IPS-11a (cell line): Measurements from ENCODE around the gene SUGT1.
"Not testable (repeated sequence)": the region's sequence is repeated elsewhere in the genome, so short reads cannot be mapped to it uniquely, and the experiment has no call there.

ENCODE experiments used
- H3K4me3 ChIP-seq: one replicate; pipeline ENCODE4 v1.5.1; 2013; ENCODE audit warnings: low read depth, low read length, control low read depth

Gene SUGT1

DNA sequence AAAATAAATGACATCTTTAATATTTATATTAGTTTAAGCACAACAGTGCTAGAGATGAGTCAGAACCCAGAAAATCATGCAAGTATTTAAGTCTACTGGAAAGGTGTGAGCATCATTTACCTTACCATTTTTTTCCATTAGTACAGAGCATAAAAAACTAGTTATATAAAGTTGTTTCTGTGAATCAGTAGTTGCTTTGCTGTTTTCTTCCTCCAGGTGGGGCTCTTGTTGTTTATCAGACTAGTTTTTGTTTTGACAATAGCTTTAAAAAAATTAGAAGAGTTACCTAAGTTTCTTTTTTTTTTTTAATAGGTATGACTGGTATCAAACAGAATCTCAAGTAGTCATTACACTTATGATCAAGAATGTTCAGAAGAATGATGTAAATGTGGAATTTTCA is 12.7 kb downstream of the SUGT1 start:
- no peak overlapping the region for H3K4me3 ChIP-seq

- H3K4me3 ChIP-seq = no peak overlapping the region
These were observed 17.0 kb downstream of the SUGT1 start for GRCh38 chr13:52669677-52670076.

DNA sequence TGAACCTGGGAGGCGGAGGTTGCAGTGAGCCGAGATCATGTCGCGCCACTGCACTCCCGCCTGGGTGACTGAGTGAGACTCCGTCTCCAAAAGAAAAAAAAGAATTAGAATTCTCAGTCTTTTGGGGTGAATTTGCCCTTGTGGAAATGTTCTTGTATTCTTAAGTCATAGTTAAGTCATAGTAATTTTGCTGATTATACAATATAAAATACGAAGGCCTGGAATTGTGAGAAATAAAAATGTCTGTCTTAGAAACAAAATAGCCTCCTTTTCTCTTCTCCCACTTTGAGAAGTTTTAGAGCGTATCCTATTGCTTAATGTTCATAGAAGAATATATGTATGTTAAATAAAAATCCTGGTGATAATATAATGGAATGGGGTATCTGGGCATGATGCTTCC is 18.1 kb downstream of the SUGT1 start:
- no peak overlapping the region for H3K4me3 ChIP-seq

DNA sequence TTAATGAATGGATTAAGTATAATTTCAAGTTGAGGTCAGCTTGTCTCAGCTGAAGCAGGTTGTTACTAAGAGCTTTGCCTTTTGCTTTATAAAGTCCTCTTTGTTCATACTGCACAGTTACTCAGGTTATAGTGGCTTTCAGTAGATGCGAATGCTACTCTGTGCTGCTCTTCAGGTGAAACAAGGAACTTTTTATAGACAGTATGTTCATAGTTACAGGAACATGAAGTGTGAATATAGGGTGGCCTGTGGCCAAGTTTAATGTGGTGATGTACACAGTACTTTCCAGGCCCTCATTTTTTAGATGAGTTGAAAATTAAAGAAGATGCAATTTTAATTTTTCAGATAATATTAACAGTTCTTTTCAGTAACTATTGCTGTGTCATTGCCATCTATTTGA is 20.8 kb downstream of the SUGT1 start:
- no peak overlapping the region for H3K4me3 ChIP-seq

DNA sequence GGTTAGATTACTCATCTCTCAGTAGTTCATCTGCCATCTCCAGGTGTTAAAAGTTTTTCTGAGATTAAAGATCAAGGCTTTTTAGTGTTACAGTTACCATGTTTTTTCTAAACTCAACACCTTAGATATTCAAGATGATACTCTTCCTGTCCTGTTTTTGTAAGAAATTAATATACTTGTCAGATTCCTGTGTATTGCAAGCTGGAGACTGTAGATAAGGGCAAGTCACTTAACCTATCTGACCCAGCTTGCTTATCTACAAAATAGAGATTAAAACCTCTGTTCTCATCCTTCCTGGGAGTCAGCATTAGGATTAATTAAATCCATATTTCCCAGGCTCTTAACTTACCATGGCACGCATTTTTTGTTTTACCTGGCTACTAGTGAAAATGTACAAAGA is 25.2 kb downstream of the SUGT1 start:
- H3K4me3 ChIP-seq = no peak overlapping the region

GRCh38 chr13:52685806-52686205 is 33.2 kb downstream of the SUGT1 start:
- not testable (repeated sequence) for H3K4me3 ChIP-seq

DNA sequence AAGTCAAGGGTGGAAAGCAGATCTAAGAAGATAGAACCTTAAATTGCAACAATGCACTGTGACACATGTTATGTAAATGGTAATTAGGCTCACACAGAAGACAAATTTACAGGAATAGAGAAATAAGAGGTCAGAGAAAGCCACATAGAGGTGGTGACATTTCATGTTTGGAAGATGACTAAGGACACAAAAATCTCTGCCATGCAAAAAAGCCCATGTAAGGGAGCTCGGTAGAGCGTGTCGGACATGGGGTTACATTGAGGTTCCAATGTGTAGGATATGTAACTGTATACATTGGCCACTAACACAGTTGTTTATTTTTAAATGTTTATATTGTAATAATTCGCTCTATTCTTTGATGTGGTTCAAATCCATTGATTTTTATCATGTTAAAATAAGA is 33.7 kb downstream of the SUGT1 start:
- H3K4me3 ChIP-seq = no peak overlapping the region

DNA sequence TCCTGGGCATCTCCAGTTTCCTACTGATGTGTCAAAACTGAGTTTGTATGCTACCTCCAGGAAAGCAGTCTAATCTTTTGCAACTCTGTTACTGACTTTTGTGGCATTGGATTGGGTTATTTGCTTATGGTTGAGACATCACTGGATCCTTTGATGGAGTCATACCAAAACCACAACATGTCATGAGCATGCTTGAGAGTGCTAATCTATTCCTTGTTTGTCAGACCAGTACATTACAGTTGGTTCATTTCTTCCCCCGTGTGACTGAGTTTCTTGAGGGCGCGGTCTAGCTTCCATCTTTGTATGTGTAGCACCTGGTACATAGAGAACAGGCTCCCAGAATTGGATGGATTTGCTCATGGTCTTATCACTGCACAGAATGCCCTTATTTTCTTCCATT is 43.2 kb downstream of the SUGT1 start:
- no peak overlapping the region for H3K4me3 ChIP-seq

- H3K4me3 ChIP-seq = no peak overlapping the region
These were observed 43.9 kb downstream of the SUGT1 start for GRCh38 chr13:52696566-52696965.

GRCh38 chr13:52701728-52702465 is 49.3 kb downstream of the SUGT1 start:
- H3K4me3 ChIP-seq = no peak overlapping the region

- H3K4me3 ChIP-seq = no peak overlapping the region
These were observed 50.8 kb downstream of the SUGT1 start for GRCh38 chr13:52703482-52703881.

DNA sequence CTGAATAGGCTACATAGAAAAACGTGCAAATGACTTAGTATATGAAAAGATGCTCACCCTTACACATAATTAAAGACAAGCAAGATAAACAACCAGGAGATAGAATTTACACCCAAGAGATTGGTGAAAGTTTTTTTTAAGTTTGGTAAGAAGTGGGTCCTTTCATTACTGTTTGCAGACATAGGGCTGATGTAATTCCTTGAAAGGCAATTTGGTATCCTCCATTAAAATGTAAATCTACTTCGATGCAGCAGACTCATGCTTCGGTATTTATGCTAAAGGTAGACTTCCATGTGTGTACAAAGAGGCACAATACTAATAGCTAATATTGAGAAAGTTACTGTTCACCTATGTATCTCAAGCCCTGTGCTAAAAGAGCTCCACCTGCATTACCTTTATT is 53.4 kb downstream of the SUGT1 start:
- H3K4me3 ChIP-seq = no peak overlapping the region

DNA sequence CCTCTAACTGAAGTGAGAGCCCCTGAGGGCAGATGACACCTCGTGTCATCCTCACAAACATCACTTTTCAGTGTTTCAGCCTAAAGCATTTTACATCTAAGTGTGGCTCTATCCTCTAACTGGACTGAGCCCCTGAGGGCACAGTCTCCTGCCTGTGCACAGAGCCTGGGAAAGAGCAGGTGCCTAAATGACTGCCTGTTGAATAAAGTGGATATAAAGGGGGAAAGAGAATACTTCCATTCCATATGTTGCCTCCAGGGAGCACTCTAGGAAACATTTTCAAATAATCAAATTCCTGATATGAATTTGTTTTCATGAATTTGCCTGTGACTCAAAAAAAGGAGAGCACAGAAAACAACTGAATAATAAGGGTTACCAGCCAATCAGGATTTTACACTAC is 54.7 kb downstream of the SUGT1 start:
- no peak overlapping the region for H3K4me3 ChIP-seq

DNA sequence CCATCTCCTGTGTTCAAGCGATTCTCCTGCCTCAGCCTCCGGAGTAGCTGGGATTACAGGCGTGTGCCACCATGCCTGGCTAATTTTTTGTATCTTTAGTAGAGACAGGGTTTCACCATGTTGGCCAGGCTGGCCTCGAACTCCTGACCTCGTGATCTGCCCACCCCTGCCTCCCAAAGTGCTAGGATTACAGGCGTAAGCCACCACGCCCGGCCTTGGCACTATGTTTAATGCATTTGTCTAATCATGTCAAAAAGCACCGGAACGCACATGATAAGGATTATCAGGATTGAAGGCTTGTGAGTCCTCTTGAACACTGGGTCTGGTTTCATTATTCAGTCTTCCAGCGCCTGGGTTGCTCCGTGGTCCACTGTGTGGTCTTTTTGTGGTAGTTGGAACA is 55.6 kb downstream of the SUGT1 start:
- H3K4me3 ChIP-seq = not testable (repeated sequence)

DNA sequence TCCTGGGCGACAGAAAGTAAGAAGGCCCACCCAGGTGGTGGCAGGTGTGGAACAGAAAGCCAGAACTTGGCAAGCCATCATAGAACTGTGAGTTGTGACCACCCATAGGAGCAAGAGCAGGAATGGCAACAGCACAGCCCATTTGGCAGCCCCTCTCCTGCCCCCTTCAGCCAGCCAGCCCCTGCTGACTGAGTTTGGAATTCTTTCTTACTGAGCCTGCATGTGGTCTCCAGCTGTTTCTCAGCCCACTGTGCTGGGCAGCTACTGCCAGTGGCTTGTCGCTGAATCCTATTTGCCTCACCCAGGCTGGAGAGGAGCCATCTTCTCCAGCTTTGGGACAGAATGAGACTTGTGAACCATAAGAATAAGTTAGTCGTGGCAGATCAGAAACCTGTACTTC is 58.6 kb downstream of the SUGT1 start:
- no peak overlapping the region for H3K4me3 ChIP-seq

DNA sequence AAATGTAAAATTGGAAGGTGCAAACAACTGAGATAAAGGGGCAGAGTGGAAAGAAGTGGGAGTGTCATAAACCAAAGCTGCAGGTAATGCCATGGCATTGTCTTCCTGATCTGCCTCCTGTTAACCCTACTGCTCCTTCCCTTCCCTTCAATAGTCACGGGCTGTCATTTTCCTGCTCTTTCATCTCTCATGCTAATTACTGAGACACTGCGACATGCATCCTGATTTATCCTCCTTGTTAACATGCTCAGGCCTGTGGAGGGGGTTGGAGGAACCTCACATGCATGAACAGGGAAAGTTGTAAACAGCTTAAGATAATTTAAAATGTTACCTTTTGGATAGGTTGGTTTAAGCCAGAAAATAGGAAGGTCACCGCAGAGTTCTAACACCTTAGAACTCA is 59.7 kb downstream of the SUGT1 start:
- no peak overlapping the region for H3K4me3 ChIP-seq

- H3K4me3 ChIP-seq = no peak overlapping the region
These were observed 61.3 kb downstream of the SUGT1 start for GRCh38 chr13:52713894-52714293.

- H3K4me3 ChIP-seq = not testable (repeated sequence)
These were observed 68.3 kb downstream of the SUGT1 start for GRCh38 chr13:52720904-52721303.

DNA sequence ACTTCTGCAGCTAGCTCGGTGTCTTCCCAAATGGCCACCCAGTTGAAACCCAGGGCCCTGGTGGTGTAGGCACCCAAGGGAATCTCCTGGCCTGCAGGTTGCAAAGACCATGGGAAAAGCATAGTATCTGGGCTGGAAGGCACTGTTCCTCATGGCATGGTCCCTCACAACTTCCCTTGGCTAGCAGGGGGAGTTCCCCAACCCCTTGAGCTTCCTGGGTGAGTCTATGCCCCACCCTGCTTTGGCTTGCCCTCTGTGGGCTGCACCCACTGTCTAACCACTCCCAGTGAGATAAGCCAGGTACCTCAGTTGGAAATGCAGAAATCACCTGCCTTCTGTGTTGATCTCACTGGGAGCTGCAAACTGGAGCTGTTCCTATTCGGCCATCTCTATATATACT is 68.7 kb downstream of the SUGT1 start:
- not testable (repeated sequence) for H3K4me3 ChIP-seq

DNA sequence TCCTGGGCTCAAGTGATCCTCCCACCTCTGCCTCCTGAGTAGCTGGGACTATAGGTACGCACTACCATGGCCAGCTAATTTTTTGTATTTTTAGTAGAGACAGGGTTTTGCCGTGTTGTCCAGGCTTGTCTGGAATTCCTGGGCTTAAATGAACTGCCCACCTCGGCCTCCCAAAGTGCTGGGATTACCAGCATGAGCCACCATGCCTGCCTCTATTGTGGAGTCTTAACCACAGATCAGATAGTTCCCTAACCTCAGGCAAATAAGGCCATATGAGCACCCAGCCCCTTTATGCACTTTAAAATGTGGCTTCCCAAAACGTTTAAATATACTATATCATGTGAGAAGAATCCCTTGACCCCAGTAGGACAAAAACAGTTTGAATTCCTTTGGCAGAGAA is 70.5 kb downstream of the SUGT1 start:
- H3K4me3 ChIP-seq = no peak overlapping the region

GRCh38 chr13:52725302-52725701 is 72.7 kb downstream of the SUGT1 start:
- H3K4me3 ChIP-seq = no peak overlapping the region

GRCh38 chr13:52726258-52726657 is 73.6 kb downstream of the SUGT1 start:
- no peak overlapping the region for H3K4me3 ChIP-seq

DNA sequence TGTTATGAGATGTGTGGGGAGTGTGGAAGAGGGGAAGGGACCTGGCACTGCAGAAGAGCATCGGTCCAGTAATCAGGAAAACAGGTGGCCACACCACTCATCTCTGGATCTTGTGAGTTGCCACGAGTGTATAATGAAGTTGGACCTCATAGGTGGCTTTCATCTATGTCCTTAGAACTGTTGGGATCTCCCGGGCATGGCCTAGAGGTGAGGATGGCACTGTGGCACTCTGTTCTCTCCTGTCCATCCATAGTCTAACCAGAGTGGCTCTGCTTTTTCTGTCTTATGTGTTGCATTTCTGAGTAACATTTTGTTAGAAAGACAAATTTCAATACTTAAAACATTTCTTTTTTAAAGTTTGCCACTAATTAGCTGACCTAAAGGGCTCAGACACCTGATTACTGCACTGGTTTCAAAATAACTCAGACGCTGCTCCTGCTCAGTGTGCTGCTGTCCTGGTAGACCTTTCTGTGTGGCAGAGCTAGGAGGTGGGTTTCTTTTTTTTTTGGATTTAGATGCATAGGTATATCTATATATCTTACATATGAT is 81.5 kb downstream of the SUGT1 start:
- H3K4me3 ChIP-seq = no peak overlapping the region
